Measurements from ENCODE around the gene SEC24A. TPM values are rescaled to one million over a fixed set of nuclear protein-coding genes. Genes with fewer than 3 reads are reported as not detected.
A peak's percentile ranks its signal among the peaks of the same experiment; 100 is the strongest.

Gene SEC24A
- total and polyA plus RNA-seq, 4 donors: 10.1 to 46.6 (median 18.8) TPM

DNA sequence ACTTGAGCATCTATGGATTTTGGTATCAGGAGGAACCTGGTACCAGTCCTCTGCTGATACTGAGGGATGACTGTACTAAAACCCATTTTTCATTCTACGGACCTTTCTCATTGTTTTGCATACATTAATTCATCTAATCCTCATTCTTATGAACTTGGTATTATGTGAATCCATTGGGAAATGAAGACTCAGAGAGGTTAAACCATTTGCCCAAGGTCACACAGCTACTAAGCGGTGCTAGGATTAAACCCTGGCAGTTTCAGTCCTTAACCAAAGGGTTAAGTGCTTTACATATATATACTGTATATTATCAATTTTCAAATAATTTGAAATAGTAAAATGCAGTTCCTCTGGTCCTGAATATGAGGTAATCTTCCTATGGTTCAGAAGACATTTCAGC lies 93.5 kb downstream of the SEC24A start:
- Histone ChIP-seq H3K27me3 (ENCODE audit: control insufficient read depth in 4 of 4, insufficient read depth in 4 of 4, low read length in 3 of 4) (no peaks in the 10 kb centered on the region), H3K9me3 (ENCODE audit: control insufficient read depth in 4 of 4, low read length in 3 of 4) (no peaks in the 10 kb centered on the region), H3K4me3 (ENCODE audit: low read depth in 1 of 3, low read length in 3 of 3) (no peak overlapping the region), H3K4me1 (ENCODE audit: control insufficient read depth in 4 of 4, insufficient read depth in 4 of 4, low read length in 3 of 4) (peaks cover 0 to 19% (median 6%) of the 10 kb centered on the region in 4 donors), H3K36me3 (ENCODE audit: control insufficient read depth in 4 of 4, insufficient read depth in 3 of 4, low read depth in 1 of 4, low read length in 3 of 4) (peaks cover 0 to 2% (median 0%) of the 10 kb centered on the region in 4 donors), H3K9ac (ENCODE audit: low read depth in 1 of 2, low read length in 2 of 2) (no peak overlapping the region), H3K27ac (ENCODE audit: low read depth in 1 of 2, low read length in 2 of 2) (no peak overlapping the region)
- TF ChIP-seq HNF4A (conservative IDR thresholded peaks at IDR 0.05) (no peak), EGR1 (IDR thresholded peaks at IDR 0.05; ENCODE audit: low read depth in 2 of 2) (no peak), HNF4G (IDR thresholded peaks at IDR 0.05) (no peak), FOXA2 (IDR thresholded peaks at IDR 0.05) (no peak)
- TF ChIP-seq, protein P1, sequence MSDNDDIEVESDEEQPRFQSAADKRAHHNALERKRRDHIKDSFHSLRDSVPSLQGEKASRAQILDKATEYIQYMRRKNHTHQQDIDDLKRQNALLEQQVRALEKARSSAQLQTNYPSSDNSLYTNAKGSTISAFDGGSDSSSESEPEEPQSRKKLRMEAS (IDR thresholded peaks at IDR 0.05): no peak
- WGBS: 97% methylated on average over 2 of the region's 2 CpGs
- no peak for DNase-seq (ENCODE audit: low spot score)

DNA sequence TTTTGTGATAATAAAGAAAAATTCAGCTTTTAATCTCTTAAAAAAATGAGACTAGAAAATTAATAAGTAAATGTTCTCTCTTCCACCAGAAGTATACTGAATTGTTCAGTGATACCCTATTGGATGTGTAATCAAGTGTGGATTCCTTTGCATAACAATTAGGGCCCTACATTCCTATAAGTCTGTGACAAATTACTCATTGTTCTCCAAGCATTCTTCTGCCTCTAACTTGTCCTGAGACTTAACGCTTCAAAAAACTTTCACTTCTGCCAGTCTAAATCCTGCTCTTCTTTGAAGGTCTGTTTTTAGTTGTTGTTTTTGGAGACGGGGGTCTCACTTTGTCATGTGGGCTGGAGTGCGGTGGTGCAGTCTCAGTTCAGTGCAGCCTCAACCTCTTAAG lies 100.8 kb downstream of the SEC24A start:
- no peaks in the 10 kb centered on the region for H3K4me1 ChIP-seq (ENCODE audit: control insufficient read depth in 4 of 4, insufficient read depth in 4 of 4, low read length in 3 of 4)
- TF ChIP-seq EGR1 (IDR thresholded peaks at IDR 0.05; ENCODE audit: low read depth in 2 of 2) (no peak), FOXA1 (IDR thresholded peaks at IDR 0.05) (no peak), HNF4G (IDR thresholded peaks at IDR 0.05) (no peak), RAD21 (IDR thresholded peaks at IDR 0.05) (no peak), NR2F2 (IDR thresholded peaks at IDR 0.05) (no peak), GABPA (IDR thresholded peaks at IDR 0.05 in 1 of 2, conservative IDR thresholded peaks at IDR 0.05 in 1 of 2) (no peak)
- TF ChIP-seq, protein P1 (IDR thresholded peaks at IDR 0.05): no peak
- no peak overlapping the region for H3K4me3 ChIP-seq (ENCODE audit: low read depth in 1 of 3, low read length in 3 of 3)
- H3K36me3 ChIP-seq (ENCODE audit: control insufficient read depth in 4 of 4, insufficient read depth in 3 of 4, low read depth in 1 of 4, low read length in 3 of 4): peaks cover 0 to 6% (median 3%) of the 10 kb centered on the region in 4 donors
- 93% methylated on average over 3 of the region's 3 CpGs for WGBS
- no peak for DNase-seq (ENCODE audit: low spot score)
- no peaks in the 10 kb centered on the region for H3K9me3 ChIP-seq (ENCODE audit: control insufficient read depth in 4 of 4, low read length in 3 of 4)
- H3K9ac ChIP-seq (ENCODE audit: low read depth in 1 of 2, low read length in 2 of 2): no peak overlapping the region
- no peak overlapping the region for H3K27ac ChIP-seq (ENCODE audit: low read depth in 1 of 2, low read length in 2 of 2)
- H3K27me3 ChIP-seq (ENCODE audit: control insufficient read depth in 4 of 4, insufficient read depth in 4 of 4, low read length in 3 of 4): no peaks in the 10 kb centered on the region

DNA sequence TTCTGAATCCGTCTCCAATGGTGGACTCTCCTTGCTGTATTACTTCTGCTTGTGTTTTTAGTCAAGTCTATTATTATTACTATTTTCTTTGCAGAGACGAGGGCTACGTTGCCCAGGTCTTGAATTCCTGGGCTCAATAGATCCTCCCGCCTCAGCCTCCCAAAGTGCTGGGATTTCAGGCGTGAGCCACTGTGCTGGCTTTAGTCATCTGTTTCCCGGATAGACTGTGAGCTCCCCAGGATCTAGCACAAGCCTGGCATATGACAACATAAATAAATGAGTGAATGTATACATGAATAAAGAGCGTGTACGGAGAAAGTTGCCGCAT lies 109.6 kb downstream of the SEC24A start:
- Histone ChIP-seq H3K4me1 (ENCODE audit: control insufficient read depth in 4 of 4, insufficient read depth in 4 of 4, low read length in 3 of 4) (peaks cover 2 to 20% (median 17%) of the 10 kb centered on the region in 4 donors), H3K27ac (ENCODE audit: low read depth in 1 of 2, low read length in 2 of 2) (no peak overlapping the region), H3K4me3 (ENCODE audit: low read depth in 1 of 3, low read length in 3 of 3) (peak overlapping the region in 2 of 3 donors; percentile 44 to 76), H3K36me3 (ENCODE audit: control insufficient read depth in 4 of 4, insufficient read depth in 3 of 4, low read depth in 1 of 4, low read length in 3 of 4) (no peaks in the 10 kb centered on the region), H3K9me3 (ENCODE audit: control insufficient read depth in 4 of 4, low read length in 3 of 4) (no peaks in the 10 kb centered on the region), H3K27me3 (ENCODE audit: control insufficient read depth in 4 of 4, insufficient read depth in 4 of 4, low read length in 3 of 4) (no peaks in the 10 kb centered on the region), H3K9ac (ENCODE audit: low read depth in 1 of 2, low read length in 2 of 2) (no peak overlapping the region)
- DNase-seq (ENCODE audit: low spot score): no peak
- 28% methylated on average over 9 of the region's 9 CpGs for WGBS
- TF ChIP-seq, protein P2, sequence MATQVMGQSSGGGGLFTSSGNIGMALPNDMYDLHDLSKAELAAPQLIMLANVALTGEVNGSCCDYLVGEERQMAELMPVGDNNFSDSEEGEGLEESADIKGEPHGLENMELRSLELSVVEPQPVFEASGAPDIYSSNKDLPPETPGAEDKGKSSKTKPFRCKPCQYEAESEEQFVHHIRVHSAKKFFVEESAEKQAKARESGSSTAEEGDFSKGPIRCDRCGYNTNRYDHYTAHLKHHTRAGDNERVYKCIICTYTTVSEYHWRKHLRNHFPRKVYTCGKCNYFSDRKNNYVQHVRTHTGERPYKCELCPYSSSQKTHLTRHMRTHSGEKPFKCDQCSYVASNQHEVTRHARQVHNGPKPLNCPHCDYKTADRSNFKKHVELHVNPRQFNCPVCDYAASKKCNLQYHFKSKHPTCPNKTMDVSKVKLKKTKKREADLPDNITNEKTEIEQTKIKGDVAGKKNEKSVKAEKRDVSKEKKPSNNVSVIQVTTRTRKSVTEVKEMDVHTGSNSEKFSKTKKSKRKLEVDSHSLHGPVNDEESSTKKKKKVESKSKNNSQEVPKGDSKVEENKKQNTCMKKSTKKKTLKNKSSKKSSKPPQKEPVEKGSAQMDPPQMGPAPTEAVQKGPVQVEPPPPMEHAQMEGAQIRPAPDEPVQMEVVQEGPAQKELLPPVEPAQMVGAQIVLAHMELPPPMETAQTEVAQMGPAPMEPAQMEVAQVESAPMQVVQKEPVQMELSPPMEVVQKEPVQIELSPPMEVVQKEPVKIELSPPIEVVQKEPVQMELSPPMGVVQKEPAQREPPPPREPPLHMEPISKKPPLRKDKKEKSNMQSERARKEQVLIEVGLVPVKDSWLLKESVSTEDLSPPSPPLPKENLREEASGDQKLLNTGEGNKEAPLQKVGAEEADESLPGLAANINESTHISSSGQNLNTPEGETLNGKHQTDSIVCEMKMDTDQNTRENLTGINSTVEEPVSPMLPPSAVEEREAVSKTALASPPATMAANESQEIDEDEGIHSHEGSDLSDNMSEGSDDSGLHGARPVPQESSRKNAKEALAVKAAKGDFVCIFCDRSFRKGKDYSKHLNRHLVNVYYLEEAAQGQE (IDR thresholded peaks at IDR 0.05): no peak
- TF ChIP-seq JUND (IDR thresholded peaks at IDR 0.05) (no peak), RAD21 (IDR thresholded peaks at IDR 0.05) (no peak), HNF4A (conservative IDR thresholded peaks at IDR 0.05) (no peak), TAF1 (conservative IDR thresholded peaks at IDR 0.05) (no peak), NR2F2 (IDR thresholded peaks at IDR 0.05) (no peak), YY1 (IDR thresholded peaks at IDR 0.05) (no peak), SP1 (IDR thresholded peaks at IDR 0.05) (no peak), HNF4G (IDR thresholded peaks at IDR 0.05) (no peak), GABPA (IDR thresholded peaks at IDR 0.05 in 1 of 2, conservative IDR thresholded peaks at IDR 0.05 in 1 of 2) (no peak), EGR1 (IDR thresholded peaks at IDR 0.05; ENCODE audit: low read depth in 2 of 2) (no peak)
- TF ChIP-seq, protein P1 (IDR thresholded peaks at IDR 0.05): no peak
- TF ChIP-seq, protein P3, sequence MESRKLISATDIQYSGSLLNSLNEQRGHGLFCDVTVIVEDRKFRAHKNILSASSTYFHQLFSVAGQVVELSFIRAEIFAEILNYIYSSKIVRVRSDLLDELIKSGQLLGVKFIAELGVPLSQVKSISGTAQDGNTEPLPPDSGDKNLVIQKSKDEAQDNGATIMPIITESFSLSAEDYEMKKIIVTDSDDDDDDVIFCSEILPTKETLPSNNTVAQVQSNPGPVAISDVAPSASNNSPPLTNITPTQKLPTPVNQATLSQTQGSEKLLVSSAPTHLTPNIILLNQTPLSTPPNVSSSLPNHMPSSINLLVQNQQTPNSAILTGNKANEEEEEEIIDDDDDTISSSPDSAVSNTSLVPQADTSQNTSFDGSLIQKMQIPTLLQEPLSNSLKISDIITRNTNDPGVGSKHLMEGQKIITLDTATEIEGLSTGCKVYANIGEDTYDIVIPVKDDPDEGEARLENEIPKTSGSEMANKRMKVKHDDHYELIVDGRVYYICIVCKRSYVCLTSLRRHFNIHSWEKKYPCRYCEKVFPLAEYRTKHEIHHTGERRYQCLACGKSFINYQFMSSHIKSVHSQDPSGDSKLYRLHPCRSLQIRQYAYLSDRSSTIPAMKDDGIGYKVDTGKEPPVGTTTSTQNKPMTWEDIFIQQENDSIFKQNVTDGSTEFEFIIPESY (IDR thresholded peaks at IDR 0.05): no peak
- TF ChIP-seq, protein P4, sequence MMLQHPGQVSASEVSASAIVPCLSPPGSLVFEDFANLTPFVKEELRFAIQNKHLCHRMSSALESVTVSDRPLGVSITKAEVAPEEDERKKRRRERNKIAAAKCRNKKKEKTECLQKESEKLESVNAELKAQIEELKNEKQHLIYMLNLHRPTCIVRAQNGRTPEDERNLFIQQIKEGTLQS (IDR thresholded peaks at IDR 0.05): no peak
- TF ChIP-seq, protein P5, sequence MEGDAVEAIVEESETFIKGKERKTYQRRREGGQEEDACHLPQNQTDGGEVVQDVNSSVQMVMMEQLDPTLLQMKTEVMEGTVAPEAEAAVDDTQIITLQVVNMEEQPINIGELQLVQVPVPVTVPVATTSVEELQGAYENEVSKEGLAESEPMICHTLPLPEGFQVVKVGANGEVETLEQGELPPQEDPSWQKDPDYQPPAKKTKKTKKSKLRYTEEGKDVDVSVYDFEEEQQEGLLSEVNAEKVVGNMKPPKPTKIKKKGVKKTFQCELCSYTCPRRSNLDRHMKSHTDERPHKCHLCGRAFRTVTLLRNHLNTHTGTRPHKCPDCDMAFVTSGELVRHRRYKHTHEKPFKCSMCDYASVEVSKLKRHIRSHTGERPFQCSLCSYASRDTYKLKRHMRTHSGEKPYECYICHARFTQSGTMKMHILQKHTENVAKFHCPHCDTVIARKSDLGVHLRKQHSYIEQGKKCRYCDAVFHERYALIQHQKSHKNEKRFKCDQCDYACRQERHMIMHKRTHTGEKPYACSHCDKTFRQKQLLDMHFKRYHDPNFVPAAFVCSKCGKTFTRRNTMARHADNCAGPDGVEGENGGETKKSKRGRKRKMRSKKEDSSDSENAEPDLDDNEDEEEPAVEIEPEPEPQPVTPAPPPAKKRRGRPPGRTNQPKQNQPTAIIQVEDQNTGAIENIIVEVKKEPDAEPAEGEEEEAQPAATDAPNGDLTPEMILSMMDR (IDR thresholded peaks at IDR 0.05; ENCODE audit: low read depth, low read length, missing input control): no peak
